Ishikawa (cell line): Measurements from ENCODE around the gene ACSS2.

ENCODE experiments used
- CEBPB ChIP-seq: IDR thresholded peaks from 2 replicates; pipeline ENCODE4 v1.6.1; 2012
- CREB1 ChIP-seq: IDR thresholded peaks from 2 replicates; pipeline ENCODE4 v1.6.1; 2012; ENCODE audit warnings: low read depth
- EGR1 ChIP-seq: IDR thresholded peaks from 2 replicates; pipeline ENCODE4 v1.6.1; 2012
- EP300 ChIP-seq: IDR thresholded peaks from 2 replicates; pipeline ENCODE4 v1.6.1; 2012; ENCODE audit warnings: borderline replicate concordance
- FOXM1 ChIP-seq: IDR thresholded peaks from 2 replicates; pipeline ENCODE4 v1.6.1; 2012; ENCODE audit warnings: low read depth, borderline replicate concordance
- NFIC ChIP-seq: IDR thresholded peaks from 2 replicates; pipeline ENCODE4 v1.6.1; 2012
- RAD21 ChIP-seq: IDR thresholded peaks from 2 replicates; pipeline ENCODE4 v1.6.1; 2012; ENCODE audit warnings: low read depth
- TAF1 ChIP-seq: IDR thresholded peaks from 2 replicates; pipeline ENCODE4 v1.6.1; 2012; ENCODE audit warnings: low read depth, mild to moderate bottlenecking
- TCF12 ChIP-seq: IDR thresholded peaks from 2 replicates; pipeline ENCODE4 v1.6.1; 2012; ENCODE audit warnings: low read depth
- TEAD4 ChIP-seq: IDR thresholded peaks from 2 replicates; pipeline ENCODE4 v1.6.1; 2012
- YY1 ChIP-seq: IDR thresholded peaks from 2 replicates; pipeline ENCODE4 v1.6.1; 2012; ENCODE audit warnings: low read depth
- ZBTB7A ChIP-seq: IDR thresholded peaks from 2 replicates; pipeline ENCODE4 v1.6.1; 2012; ENCODE audit warnings: low read depth
- TF ChIP-seq, protein P1 (sequence below): IDR thresholded peaks from 2 replicates; pipeline ENCODE4 v1.6.1; 2012
- TF ChIP-seq, protein P2 (sequence below): IDR thresholded peaks from 2 replicates; pipeline ENCODE4 v1.6.1; 2012
- TF ChIP-seq, protein P3 (sequence below): IDR thresholded peaks from 2 replicates; pipeline ENCODE4 v1.6.1; 2012; ENCODE audit warnings: low read depth, mild to moderate bottlenecking

ACSS2 gene

DNA sequence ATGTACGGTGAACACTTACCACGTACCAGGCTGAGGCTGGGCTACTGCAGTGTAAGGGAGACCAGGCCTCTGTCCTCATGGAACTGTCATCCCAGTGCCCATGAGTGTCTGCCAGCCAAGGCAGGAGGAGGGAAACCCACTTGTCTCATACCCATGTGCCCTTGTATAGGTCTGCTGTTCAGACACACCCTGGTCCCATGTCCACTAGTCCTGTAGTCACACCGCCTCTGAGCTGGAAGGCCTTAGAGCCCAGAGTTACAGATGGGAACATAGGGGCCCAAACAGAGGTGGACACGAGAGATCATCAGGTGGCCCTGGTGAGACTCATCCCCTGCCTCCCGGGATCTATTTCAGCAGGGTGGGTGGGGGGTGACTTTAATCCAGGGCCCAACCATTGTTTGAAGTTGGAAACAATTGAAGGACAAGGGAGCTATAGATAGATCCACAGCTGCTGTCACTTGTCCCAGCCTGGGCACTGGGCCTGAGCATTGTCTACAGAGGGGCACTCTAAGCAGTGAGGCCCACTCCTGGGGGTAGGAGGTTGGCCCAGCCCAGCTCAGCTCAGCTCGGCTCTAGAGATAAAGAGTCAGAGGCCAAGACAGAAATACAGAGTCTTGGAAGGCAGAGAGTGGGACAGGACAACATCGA lies 93.9 kb downstream of the ACSS2 start:
- TF ChIP-seq YY1 (no peak), CEBPB (no peak), TCF12 (no peak), ZBTB7A (no peak), EP300 (no peak), TAF1 (no peak), FOXM1 (no peak), EGR1 (no peak), TEAD4 (no peak), RAD21 (no peak), CREB1 (no peak), NFIC (no peak)
- TF ChIP-seq, protein P1, sequence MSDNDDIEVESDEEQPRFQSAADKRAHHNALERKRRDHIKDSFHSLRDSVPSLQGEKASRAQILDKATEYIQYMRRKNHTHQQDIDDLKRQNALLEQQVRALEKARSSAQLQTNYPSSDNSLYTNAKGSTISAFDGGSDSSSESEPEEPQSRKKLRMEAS = no peak
- TF ChIP-seq, protein P2, sequence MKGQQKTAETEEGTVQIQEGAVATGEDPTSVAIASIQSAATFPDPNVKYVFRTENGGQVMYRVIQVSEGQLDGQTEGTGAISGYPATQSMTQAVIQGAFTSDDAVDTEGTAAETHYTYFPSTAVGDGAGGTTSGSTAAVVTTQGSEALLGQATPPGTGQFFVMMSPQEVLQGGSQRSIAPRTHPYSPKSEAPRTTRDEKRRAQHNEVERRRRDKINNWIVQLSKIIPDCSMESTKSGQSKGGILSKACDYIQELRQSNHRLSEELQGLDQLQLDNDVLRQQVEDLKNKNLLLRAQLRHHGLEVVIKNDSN = no peak
- TF ChIP-seq, protein P3, sequence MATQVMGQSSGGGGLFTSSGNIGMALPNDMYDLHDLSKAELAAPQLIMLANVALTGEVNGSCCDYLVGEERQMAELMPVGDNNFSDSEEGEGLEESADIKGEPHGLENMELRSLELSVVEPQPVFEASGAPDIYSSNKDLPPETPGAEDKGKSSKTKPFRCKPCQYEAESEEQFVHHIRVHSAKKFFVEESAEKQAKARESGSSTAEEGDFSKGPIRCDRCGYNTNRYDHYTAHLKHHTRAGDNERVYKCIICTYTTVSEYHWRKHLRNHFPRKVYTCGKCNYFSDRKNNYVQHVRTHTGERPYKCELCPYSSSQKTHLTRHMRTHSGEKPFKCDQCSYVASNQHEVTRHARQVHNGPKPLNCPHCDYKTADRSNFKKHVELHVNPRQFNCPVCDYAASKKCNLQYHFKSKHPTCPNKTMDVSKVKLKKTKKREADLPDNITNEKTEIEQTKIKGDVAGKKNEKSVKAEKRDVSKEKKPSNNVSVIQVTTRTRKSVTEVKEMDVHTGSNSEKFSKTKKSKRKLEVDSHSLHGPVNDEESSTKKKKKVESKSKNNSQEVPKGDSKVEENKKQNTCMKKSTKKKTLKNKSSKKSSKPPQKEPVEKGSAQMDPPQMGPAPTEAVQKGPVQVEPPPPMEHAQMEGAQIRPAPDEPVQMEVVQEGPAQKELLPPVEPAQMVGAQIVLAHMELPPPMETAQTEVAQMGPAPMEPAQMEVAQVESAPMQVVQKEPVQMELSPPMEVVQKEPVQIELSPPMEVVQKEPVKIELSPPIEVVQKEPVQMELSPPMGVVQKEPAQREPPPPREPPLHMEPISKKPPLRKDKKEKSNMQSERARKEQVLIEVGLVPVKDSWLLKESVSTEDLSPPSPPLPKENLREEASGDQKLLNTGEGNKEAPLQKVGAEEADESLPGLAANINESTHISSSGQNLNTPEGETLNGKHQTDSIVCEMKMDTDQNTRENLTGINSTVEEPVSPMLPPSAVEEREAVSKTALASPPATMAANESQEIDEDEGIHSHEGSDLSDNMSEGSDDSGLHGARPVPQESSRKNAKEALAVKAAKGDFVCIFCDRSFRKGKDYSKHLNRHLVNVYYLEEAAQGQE = no peak

DNA sequence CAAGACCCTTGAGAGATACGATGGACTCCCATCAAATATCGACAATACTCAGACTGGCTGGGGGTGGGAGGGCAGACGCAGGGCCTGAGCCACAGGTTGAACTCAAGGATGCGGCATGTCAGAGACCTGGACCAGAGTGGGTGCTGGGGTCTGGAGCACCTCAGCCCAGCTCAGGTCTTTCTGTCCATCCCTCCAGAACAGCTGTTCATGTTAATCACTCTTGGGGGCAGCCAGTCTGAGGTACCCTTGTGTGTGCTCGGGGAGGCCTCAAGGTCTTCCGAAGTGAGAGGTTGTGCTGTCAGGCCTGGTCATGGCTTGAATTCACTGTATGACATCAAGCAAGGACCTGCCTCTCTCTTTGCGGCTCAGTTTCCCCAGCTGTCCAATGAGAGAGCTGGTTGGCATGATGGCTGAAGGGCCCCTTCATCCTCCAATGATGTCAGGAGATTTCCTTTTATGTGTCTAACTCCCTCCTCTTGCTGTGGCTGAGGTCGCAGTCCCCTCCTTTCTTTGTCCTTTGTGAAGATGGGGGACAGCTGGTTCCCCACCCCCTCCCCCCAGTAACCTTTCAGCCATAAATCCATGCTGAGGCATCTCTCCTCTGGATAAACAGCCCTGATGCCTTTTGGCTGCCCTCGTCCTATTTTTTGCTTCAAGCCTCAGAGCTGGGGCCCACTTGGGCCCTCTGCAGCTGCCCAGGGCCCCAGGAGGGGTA lies 94.6 kb downstream of the ACSS2 start:
- TF ChIP-seq, protein P3 = no peak
- TF ChIP-seq TCF12 (no peak), TAF1 (no peak)

DNA sequence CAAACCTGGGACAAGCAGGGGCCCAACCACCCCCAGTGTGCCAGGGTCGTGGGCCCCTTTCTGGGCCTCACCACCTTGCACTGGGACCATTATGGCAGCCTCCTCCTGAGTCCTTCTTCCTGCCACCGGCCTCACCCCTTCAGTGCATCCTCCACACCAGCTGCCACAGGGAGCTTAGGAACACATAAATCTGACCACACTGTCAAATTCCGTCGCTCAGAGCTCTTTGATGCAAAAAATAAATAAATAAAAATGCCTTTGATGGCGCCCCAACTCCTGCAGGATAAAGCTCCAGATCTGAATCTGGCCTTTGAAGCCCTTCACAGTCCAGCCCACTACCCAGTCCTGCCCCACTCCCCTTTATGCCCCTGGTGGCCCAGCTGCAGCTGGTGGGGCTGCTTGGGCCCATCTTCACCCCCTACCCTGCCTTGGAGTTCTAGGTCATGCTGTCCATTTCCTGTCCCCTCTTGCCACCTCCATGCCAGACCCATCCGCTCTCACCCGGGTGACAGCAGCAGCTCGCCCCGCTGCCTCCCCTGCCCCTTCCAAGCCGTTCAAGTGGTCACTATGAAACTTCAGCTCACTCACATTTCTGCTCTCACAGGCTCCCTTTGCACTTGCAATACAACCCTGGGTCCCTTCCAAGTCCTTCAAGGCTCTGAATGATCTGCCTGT lies 95.3 kb downstream of the ACSS2 start:
- TF ChIP-seq FOXM1 (no peak), TAF1 (no peak), TCF12 (no peak)

DNA sequence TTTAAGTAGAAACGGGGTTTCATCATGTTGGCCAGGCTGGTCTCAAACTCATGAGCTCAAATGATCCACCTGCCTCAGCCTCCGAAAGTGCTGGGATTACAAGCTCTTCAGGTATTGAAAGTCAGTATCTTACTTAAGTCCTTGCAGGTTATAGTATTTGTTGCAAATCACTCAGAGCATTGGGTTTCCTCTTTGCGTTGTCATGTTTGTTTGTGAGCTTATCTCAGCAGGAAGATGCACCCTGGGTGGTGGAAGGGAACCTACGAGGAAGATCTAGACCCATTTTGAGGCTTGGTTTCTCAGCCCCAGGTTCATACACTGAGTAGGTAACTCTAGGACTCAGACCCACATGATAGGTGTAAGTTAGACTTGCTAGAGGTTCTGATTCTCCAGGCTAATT lies 97.8 kb downstream of the ACSS2 start:
- TF ChIP-seq TCF12 (no peak), TAF1 (no peak), NFIC (no peak), RAD21 (no peak), YY1 (no peak), EP300 (no peak), ZBTB7A (no peak), TEAD4 (no peak), FOXM1 (no peak), CEBPB (no peak)
- TF ChIP-seq, protein P2 = no peak
- TF ChIP-seq, protein P1 = no peak
- TF ChIP-seq, protein P3 = no peak
